Effector CD8-positive, alpha-beta T cell (primary cell): ENCODE measurements around the gene TNF.
"Not testable (repeated sequence)": the region's sequence is repeated elsewhere in the genome, so short reads cannot be mapped to it uniquely, and the experiment has no call there.

Experiments
- DNase-seq: peaks from one replicate; lab custom pipeline; 2025; lab: John Stamatoyannopoulos, UW

TNF gene

DNA sequence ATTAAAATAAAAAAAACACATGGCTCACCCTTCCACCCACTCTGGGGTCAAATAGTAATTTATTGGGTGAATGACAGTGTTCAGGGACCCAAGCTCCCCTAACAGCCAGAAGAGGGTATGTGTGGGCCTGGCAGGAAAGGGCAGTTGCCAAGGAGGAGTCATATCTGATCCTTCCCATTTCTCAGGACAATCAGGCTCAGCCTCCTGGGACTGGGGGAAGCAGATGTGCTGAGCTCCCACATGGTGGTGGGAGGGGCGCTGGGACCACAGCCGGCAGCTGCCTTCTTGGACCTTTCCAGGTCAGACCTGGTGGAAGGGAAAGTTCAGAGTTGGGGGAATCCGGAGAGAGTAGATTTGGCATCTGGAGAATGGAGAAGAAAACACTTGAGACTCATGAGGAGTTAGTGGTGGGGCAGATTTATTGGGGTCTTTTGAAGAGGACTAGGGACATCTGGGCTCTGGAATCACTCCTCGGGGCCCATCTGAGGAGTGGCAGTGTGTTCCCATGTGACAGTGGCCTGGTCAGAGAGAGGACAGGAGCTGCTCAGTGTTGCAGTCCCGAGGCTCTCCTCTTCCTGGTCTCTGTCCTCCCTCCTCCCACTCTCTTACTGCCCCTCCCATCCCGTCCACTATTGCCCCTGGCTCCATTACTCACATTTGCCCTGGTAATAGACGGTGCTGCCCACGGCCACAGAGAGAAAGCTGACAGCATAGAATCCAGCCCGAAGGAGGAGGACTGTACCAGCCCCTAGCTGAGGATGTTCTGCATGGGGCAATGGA is 13.7 kb downstream of the TNF start:
- no peak for DNase-seq

GRCh38 chr6:31590691-31591090 is 15.3 kb downstream of the TNF start:
- DNase-seq, result not testable (repeated sequence)

DNA sequence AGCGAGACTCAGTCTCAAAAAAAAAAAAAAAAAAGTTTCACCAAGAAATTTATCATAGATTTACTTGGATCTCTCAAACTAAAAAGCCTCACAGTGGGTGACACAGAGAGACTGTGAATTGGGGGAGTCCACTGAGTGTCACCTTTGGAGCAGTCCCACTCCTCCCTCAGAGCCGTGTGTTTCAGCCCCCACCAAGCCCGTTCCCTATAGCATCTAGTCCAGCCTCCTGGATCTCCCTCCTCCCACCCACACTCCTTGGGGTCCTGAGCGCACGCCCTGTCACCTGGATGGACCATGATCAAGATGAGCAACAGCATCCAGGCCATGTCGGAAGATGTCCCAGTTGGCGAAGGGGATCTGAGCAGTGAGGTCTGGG is 17.0 kb downstream of the TNF start:
- DNase-seq, result no peak

DNA sequence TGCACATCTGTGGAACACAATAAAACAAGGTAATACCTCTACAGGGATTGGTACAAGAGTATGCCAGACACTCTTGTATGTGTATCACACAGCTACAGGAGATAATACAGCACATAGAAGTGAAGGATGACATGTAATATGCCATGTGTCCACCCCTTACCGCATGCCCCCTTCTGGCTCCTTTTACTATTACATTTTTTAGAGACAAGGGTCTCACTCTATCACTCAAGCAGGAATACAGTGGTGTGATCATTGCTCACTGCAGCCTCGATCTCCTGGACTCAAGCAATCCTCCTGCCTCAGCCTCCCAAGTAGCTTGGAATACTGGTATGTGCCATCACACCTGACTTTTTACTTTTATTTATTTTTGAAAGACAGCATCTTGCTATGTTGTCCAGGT is 21.6 kb downstream of the TNF start:
- DNase-seq, result peak; percentile 13

DNA sequence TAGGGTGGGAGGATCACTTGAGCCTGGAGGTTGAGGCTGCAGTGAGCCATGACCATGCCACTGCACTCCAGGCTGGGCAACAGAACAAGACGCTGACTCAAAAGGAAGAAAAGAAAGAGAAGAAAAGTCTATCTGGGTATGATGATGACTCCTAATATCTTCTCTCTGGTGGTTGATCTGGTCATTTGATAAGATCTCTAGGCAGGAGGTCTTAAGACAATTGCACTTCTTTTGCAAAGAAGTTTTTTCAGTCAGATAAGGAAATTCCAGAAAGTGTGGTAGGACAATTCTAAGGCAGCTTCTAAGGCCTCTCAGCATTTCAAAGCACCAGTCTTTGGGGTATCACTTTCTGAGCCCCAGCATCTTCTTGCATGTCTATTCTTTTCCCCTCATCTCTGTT is 32.0 kb downstream of the TNF start:
- DNase-seq, result no peak

DNA sequence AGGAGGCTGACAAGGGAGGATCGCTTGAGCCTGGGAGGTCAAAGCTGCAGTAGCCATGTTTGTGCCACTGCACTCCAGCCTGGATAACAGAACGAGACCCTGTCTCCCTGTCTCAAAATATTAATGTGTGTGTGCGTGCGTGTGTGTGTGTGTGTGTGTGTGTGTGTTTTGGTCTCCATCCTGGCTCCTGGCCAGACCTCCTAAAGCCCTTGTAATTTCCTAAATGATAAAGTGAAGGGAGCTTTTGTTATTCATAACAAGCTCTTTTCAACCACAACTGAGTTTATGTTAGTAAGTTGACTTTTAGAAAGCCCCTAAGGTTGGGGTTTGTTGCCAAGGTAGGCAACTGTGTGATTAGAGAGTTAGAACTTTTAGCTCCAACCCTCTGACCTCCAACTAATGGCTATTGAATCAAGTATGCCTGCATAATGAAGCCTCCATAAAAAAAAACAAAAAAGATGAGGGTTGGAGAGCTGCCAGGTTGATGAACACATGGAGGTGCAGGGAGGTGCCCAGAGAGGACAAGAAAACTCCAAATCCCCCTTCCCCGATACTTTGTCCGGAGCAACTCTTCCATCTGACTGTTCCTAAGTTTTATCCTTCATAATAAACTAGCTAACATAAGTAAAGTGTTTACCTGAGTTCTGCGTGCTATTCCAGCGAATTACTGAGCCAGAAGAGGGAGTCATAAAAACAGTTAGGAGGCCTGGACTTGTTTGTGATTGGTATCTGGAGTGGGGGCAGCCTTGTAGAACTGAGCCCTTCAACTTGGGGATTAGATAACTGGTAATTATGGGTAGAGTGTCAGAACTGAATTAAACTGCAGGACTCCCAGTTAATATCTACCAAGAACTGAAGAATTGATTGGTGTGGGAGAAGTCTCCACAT is 34.4 kb downstream of the TNF start:
- DNase-seq, result no peak

DNA sequence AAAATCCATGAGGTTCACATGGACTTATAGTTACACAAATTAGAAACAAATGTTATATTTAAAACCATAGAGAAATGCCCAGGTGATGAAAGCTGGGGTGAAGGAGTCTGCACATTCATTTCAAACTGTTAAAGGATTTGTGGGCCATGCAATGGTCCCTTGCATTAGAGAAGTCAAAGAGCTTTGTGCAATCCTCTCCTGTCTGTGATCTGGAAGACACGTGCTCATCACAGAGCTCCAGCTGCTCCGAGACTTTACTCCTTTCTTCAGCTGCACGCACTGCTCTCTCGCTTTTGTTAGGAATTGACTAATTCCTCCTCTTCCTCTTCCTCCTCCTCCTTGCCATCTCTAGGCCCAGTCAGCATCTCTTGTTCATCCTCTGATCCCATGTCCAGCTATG is 35.6 kb downstream of the TNF start:
- no peak for DNase-seq

DNA sequence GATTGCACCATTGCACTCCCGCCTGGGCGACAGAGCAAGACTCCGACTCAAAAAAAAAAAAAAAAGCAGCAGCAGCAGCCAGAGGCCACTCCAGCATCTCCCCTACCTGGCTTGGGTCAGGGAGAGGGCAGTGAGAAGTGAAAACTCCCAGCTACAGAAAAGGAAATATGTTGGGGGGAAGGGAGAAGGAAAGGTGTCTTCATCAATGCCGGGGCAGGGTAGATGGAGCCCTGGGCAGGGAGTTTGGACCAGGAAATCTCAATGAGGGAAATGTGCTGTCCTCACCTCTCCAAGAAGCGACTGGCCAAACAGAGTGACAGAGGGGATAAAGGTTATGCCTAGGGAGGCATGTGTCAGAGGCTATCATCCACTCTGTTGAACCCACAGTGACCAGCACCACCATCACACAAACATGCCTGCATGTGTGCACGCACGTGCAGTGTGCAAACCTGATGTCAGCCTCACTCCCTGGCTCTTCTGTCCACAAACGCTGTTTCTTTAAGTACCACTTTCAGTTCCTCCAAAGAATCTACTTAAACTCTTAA is 38.8 kb downstream of the TNF start:
- no peak for DNase-seq

DNA sequence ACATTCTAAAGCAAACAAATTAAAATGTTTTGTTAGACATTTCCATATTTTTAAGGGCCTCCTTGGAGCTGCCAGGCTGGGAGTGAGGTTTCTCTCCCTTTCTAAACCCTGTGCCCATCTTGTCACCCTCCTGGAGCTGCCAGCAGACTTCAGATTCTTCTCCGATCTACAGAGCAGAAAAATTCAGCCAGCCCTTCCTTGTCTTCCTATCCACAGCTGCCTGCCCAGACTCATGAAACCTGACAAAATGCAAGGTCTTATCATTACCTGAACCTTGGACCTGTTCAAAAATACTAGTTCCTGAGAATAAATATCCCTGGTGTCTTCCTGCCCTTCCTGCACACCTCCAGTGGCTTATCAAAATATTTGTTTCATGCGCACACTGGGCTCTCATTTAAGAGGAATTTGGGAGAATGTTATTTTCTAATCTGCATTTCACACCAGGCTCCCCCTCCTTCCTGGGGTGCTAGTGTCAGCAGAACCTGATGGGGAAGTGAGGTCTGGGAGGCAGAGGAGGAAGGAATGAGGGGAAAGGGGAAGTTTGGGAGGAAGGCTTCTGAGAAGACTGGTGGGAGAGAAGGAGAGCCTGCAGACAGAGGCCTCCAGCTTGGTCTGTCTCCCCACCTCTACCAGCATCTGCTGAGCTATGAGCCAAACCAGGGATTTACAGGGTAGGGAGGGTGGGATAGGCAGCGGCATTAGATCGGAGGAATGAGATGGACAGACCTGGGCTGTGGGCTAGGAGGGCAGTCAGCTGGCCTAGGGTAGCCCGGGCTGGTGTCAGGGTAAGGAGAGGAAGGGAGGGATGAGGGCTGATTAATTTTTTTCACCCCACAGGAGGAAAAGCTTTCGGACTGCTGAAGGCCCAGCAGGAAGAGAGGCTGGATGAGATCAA is 39.6 kb downstream of the TNF start, which contains the start of gene AIF1:
AIF1 (plus strand) TSS at position 551 of the 895 bp plus-strand sequence; CDS start at position 647, 96 bp downstream.
- no peak for DNase-seq

- DNase-seq, result peak; percentile 11
Observed at GRCh38 chr6:31615748-31616147, 40.4 kb downstream of the TNF start.

DNA sequence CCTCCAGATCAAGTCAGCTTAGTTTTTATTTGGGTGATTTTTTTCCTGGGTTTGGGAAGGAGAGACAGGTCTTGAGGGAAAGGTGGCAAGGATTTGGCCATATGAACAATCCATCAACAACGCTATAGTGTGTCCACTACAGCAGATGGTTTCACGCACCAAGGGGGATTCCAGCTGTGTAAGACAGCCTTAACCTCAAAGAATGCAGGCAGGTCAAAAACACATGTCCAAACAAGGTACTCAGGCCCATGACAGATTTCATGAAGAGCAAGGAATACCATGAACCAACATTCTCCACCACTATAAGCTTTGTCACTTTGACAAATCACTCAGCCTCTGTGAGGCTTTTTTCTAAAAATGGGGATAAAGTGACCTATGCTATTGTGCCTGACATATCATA is 41.6 kb downstream of the TNF start:
- DNase-seq, result no peak

DNA sequence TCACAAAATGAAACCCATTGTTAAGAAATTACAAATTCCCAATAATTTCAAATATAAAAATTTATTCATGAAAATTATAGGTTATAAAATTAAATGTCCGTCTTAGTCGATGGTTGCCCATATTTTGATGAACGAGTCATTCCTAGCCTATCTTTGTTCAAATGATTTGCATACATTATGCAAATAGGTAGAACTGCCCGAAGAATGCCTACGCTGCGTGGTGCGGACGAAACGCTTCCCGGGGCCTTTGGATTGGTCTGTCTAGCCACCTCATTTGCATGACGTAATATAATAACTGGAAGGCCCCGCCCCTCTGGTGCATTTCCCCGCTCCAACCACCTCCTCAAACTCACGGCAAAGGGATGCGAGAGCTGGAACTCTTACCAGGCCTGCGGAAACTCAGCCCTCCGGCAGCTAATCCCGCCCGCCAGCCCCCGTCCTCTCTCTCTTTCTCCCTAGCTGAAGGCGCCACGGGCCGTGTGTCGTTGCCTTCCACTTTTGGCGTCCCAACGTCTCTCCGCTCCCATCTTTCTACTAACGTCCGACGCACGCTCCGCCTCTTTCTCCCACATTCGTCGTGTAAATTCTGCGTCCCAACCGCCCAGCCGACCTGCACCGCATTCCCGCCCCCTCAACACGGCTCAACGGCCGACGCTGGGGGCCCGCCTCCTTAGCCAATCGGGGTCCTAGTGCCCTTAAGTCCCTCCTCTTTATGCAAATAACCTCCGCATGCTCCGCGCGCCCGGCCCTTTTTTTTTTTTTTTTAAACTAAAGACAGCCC is 44.6 kb downstream of the TNF start:
- peak; percentile 93 for DNase-seq

DNA sequence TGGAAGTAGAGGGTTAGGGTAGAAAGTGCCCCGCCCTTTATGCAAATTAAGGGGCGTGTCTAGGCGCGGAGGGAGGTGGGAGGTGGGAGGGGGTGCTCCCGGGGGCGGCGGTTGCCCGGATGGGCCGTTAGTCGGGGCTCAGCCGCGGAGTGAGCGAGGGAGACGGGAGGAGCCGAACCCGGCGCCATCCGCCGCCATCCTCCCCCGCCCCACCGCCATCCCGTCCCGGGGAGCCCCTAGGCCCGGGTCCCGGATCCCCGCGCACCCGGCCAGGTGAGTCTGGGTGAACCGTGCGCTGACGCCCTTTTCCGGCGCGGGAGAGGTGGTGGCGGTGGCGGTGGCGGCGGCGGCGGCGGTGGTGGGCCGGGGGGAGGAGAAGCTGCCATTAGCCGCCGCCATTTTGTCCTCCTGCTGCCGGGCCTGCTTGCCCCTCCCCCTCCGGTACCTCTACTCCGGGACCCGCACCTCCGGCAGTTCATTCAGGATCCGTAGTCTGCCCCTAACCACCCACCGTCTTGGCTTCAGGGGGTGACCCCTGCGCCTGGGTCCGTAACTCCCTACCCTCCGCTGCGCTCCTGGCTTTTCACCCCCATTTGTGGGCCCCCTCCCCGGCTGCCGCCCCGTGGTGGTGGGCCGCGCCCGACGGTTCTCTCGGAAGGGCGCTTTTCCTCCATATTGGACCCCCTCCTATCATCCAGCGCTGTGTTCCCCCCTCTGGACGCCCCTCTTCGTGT is 45.4 kb downstream of the TNF start, which contains the start of gene PRRC2A:
PRRC2A (plus strand) TSS at position 130 of the 734 bp plus-strand sequence. CDS start 2,075 bp downstream, outside the sequence.
- DNase-seq, result peak; percentile 78

- DNase-seq, result no peak
Observed at GRCh38 chr6:31621320-31621939, 46.1 kb downstream of the TNF start.

DNA sequence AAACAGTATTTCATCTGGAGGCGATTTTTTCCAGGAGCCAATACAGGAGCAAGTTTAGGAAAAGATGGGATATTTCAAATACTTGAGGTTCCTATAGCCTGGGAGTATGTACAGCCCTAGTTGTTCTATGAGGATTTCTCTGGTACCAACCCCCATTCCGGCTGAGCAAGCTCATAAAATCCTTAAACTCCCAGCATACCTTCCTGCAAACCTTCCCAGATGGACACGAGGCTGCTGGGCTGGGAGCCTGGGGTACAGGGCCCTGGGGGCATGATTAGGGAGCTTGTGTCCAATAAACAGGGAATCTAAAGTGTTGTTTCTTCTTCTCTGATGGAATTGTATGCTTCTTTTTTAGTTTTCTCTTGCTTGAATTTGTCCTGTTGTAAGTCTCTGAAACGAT is 46.6 kb downstream of the TNF start:
- DNase-seq, result no peak

GRCh38 chr6:31622684-31623091 is 47.3 kb downstream of the TNF start:
- DNase-seq, result peak; percentile 4

DNA sequence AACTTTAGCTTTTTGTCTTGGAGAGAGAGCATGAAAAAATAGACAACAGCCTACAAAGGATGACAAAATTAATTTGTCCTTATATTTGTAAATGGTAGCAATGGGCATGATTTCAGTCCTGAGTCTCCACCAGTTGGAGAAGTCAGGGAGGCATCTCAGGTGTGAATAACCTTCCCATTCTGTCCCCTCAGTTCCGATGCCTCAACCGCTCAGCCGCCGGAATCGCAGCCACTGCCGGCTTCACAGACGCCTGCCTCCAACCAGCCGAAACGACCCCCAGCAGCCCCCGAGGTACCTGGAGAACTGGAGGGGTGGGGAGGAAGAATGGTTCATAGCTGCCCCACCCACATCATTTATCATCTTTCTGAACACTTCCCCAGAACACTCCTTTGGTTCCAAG is 48.7 kb downstream of the TNF start:
- no peak for DNase-seq

DNA sequence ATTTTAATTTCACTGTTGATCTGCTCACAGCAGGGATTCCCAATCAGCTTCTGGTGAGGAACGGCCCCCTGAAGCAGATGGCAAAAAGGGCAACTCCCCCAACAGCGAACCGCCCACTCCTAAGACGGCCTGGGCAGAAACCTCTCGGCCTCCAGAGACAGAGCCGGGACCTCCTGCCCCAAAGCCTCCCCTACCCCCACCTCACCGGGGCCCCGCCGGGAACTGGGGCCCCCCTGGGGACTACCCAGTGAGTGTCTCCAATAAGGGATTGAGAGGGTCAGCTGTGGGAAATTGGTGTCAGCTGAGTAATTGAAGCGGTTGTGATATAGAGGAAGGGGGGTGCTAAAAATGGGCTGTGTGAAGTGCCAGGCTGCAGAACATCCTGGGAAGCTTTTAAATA is 51.6 kb downstream of the TNF start:
- DNase-seq, result no peak

DNA sequence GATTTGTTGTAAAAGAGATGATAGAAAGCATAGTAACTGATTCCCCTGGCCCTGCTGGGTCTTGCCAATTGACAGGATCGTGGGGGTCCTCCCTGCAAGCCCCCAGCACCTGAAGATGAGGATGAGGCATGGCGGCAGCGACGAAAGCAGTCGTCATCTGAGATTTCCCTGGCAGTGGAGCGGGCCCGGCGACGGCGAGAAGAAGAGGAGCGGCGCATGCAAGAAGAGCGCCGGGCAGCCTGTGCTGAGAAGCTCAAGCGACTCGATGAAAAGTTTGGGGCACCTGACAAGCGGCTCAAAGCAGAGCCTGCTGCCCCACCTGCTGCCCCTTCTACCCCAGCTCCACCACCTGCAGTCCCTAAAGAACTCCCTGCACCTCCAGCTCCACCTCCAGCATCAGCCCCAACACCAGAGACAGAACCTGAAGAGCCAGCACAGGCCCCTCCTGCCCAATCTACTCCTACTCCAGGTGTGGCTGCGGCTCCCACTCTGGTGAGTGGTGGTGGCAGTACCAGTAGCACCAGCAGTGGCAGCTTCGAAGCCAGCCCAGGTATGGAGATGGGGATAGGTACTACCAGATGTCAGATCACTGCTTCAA is 52.4 kb downstream of the TNF start:
- DNase-seq, result no peak
